ENCODE measurements around the gene XRCC6.
"Not testable (repeated sequence)": the region's sequence is repeated elsewhere in the genome, so short reads cannot be mapped to it uniquely, and the experiment has no call there.

Gene XRCC6

GRCh38 chr22:41654322-41654721, 33.2 kb downstream of the XRCC6 start:
- DNase-seq, result no peak

- DNase-seq, result no peak
Measured at GRCh38 chr22:41656556-41656955, 35.5 kb downstream of the XRCC6 start.

GRCh38 chr22:41657709-41658108, 36.6 kb downstream of the XRCC6 start:
- DNase-seq, result no peak

GRCh38 chr22:41658869-41659268, 37.8 kb downstream of the XRCC6 start:
- DNase-seq, result no peak

GRCh38 chr22:41659941-41660340, 38.8 kb downstream of the XRCC6 start:
- DNase-seq, result no peak

- no peak for DNase-seq
Measured at GRCh38 chr22:41660416-41660815, 39.3 kb downstream of the XRCC6 start.

- DNase-seq, result no peak
Measured at GRCh38 chr22:41661088-41661487, 40.0 kb downstream of the XRCC6 start.

GRCh38 chr22:41661713-41662112, 40.6 kb downstream of the XRCC6 start:
- DNase-seq, result no peak

GRCh38 chr22:41663594-41663993, 42.5 kb downstream of the XRCC6 start:
- not testable (repeated sequence) for DNase-seq

- DNase-seq, result no peak
Measured at GRCh38 chr22:41664490-41664889, 43.4 kb downstream of the XRCC6 start.

- no peak for DNase-seq
Measured at GRCh38 chr22:41664951-41665350, 43.9 kb downstream of the XRCC6 start.

GRCh38 chr22:41668971-41669911, 48.1 kb downstream of the XRCC6 start:
- DNase-seq, result no peak

- DNase-seq, result not testable (repeated sequence)
Measured at GRCh38 chr22:41672096-41672495, 51.0 kb downstream of the XRCC6 start.

GRCh38 chr22:41672780-41673509, 51.9 kb downstream of the XRCC6 start:
- DNase-seq, result no peak

GRCh38 chr22:41674846-41675340, 53.8 kb downstream of the XRCC6 start:
- no peak for DNase-seq

GRCh38 chr22:41676134-41676533, 55.0 kb downstream of the XRCC6 start:
- DNase-seq, result no peak

- DNase-seq, result no peak
Measured at GRCh38 chr22:41681616-41682015, 60.5 kb downstream of the XRCC6 start.

- DNase-seq, result no peak
Measured at GRCh38 chr22:41682033-41682807, 61.1 kb downstream of the XRCC6 start.

- no peak for DNase-seq
Measured at GRCh38 chr22:41683052-41683451, 62.0 kb downstream of the XRCC6 start.

GRCh38 chr22:41683616-41684015, 62.5 kb downstream of the XRCC6 start:
- DNase-seq, result no peak

GRCh38 chr22:41684194-41684593, 63.1 kb downstream of the XRCC6 start:
- no peak for DNase-seq

GRCh38 chr22:41686890-41687289, 65.8 kb downstream of the XRCC6 start:
- not testable (repeated sequence) for DNase-seq

GRCh38 chr22:41687901-41688364, 66.8 kb downstream of the XRCC6 start:
- DNase-seq, result no peak
